ENCODE data around the gene RBM20. TPM values are rescaled to one million over a fixed set of nuclear protein-coding genes. Genes with fewer than 3 reads are reported as not detected.

RBM20 gene
- total and polyA plus RNA-seq, 2 of the 4 experiments (the other 2 are of a cell fraction): under 0.01 to 0.15 TPM

DNA sequence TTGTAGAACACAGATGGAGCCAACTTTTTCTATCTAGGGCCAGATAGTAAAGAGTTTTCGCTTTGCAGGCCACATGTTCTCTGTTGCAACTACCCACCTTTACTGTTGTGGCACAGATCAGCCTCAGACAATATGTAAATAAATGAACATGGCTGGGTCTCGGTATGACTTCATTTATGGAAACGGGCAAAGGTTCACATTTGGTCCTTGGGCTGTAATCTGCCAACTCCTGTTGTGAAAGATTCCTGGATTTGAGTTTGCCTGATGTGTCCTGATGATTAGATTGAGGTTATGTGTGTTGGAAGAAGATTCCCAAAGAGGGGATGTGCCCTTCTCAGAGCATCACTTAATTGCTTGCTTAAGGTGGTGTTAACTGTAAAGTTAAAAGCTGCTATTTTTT, 38.2 kb downstream of the RBM20 start:
- no peak overlapping the region for H2BK20ac ChIP-seq (ENCODE audit: low read depth, low read length)
- H4K5ac ChIP-seq (ENCODE audit: low read depth, low read length): no peak overlapping the region
- H3K56ac ChIP-seq (ENCODE audit: extremely low read depth, insufficient read depth, low read length): no peak overlapping the region
- in situ Hi-C loops (cut with MboI; ENCODE audit: low sequenced_read_pairs): no loop called here
- H3K27me3 ChIP-seq (ENCODE audit: control insufficient read depth, insufficient read depth, low read length): peaks cover 2% of the 10 kb centered on the region; the same call in 1 of the 2 replicates
- dilution Hi-C loops (cut with HindIII; ENCODE audit: low sequenced_read_pairs, unreplicated experiment): no loop called here
- no peak for ATAC-seq (ENCODE audit: low read depth)
- ChIA-PET POLR2A (ENCODE audit: unreplicated experiment) (no interaction called here), CTCF (interaction anchor here (2.2 kb wide), 1 partner anchor 10 kb away, joined by 18 read pairs; no protein-coding TSS in a partner anchor)
- no peak overlapping the region for H3K4me2 ChIP-seq (ENCODE audit: low read depth, low read length)
- no peaks in the 10 kb centered on the region for H4K20me1 ChIP-seq (ENCODE audit: insufficient read depth, low read length)
- H3K9ac ChIP-seq (ENCODE audit: low read depth, low read length): no peak overlapping the region
- H3K4me1 ChIP-seq (ENCODE audit: control insufficient read depth, insufficient read depth, low read length): peaks cover 13% of the 10 kb centered on the region
- H3K9me3 ChIP-seq (ENCODE audit: control insufficient read depth, insufficient read depth, low read length): no peaks in the 10 kb centered on the region
- WGBS, 2 experiments (ENCODE audit: extremely low coverage in 2 of 2, insufficient read length in 1 of 2): no CpG with 5 or more reads among the region's 3 CpGs
- H3K36me3 ChIP-seq (ENCODE audit: control insufficient read depth, insufficient read depth, low read length): no peaks in the 10 kb centered on the region
- TF ChIP-seq BHLHE40 (IDR thresholded peaks at IDR 0.05; ENCODE audit: low read depth, low read length) (no peak), NFE2L2 (IDR thresholded peaks at IDR 0.05; ENCODE audit: low read depth, low read length) (no peak), POLR2A (IDR thresholded peaks at IDR 0.05; ENCODE audit: low read depth, low read length) (no peak), CHD1 (IDR thresholded peaks at IDR 0.05; ENCODE audit: low read depth, low read length) (no peak), MAZ (IDR thresholded peaks at IDR 0.05; ENCODE audit: borderline replicate concordance, low read depth, low read length) (no peak), RFX5 (IDR thresholded peaks at IDR 0.05; ENCODE audit: low read depth, low read length) (no peak), SMC3 (IDR thresholded peaks at IDR 0.05; ENCODE audit: low read depth, low read length) (no peak), RCOR1 (IDR thresholded peaks at IDR 0.05; ENCODE audit: insufficient replicate concordance, low read length) (no peak), CEBPB (IDR thresholded peaks at IDR 0.05; ENCODE audit: low read depth, low read length) (no peak), FOS (IDR thresholded peaks at IDR 0.05; ENCODE audit: low read depth, low read length) (no peak), MXI1 (IDR thresholded peaks at IDR 0.05; ENCODE audit: borderline replicate concordance, low read depth, low read length) (no peak)
- TF ChIP-seq, protein P1, sequence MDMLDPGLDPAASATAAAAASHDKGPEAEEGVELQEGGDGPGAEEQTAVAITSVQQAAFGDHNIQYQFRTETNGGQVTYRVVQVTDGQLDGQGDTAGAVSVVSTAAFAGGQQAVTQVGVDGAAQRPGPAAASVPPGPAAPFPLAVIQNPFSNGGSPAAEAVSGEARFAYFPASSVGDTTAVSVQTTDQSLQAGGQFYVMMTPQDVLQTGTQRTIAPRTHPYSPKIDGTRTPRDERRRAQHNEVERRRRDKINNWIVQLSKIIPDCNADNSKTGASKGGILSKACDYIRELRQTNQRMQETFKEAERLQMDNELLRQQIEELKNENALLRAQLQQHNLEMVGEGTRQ (IDR thresholded peaks at IDR 0.05; ENCODE audit: low read depth, low read length): no peak
- TF ChIP-seq, protein P2, sequence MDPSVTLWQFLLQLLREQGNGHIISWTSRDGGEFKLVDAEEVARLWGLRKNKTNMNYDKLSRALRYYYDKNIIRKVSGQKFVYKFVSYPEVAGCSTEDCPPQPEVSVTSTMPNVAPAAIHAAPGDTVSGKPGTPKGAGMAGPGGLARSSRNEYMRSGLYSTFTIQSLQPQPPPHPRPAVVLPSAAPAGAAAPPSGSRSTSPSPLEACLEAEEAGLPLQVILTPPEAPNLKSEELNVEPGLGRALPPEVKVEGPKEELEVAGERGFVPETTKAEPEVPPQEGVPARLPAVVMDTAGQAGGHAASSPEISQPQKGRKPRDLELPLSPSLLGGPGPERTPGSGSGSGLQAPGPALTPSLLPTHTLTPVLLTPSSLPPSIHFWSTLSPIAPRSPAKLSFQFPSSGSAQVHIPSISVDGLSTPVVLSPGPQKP (IDR thresholded peaks at IDR 0.05; ENCODE audit: borderline replicate concordance, low read depth, low read length): no peak
- TF ChIP-seq, protein P3, sequence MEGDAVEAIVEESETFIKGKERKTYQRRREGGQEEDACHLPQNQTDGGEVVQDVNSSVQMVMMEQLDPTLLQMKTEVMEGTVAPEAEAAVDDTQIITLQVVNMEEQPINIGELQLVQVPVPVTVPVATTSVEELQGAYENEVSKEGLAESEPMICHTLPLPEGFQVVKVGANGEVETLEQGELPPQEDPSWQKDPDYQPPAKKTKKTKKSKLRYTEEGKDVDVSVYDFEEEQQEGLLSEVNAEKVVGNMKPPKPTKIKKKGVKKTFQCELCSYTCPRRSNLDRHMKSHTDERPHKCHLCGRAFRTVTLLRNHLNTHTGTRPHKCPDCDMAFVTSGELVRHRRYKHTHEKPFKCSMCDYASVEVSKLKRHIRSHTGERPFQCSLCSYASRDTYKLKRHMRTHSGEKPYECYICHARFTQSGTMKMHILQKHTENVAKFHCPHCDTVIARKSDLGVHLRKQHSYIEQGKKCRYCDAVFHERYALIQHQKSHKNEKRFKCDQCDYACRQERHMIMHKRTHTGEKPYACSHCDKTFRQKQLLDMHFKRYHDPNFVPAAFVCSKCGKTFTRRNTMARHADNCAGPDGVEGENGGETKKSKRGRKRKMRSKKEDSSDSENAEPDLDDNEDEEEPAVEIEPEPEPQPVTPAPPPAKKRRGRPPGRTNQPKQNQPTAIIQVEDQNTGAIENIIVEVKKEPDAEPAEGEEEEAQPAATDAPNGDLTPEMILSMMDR (conservative IDR thresholded peaks at IDR 0.05; ENCODE audit: low read depth, low read length): no peak
- no peaks in the 10 kb centered on the region for H3K79me1 ChIP-seq (ENCODE audit: low read depth in 1 of 2, low read length in 2 of 2)
- no peak overlapping the region for H3K4me3 ChIP-seq (ENCODE audit: insufficient read depth, low read depth, low read length)
- no TSS peak for BruUV-seq (replicated peaks)
- intact Hi-C loops (cut with micrococcal nuclease): loop anchor here (5.0 kb wide), 1 partner anchor 40 kb away; the partner anchor contains the start of gene RBM20
- no peak overlapping the region for H3K23ac ChIP-seq (ENCODE audit: low read depth, low read length)
- H3K18ac ChIP-seq (ENCODE audit: low read depth, low read length): no peak overlapping the region
- no peak overlapping the region for H2AK5ac ChIP-seq (ENCODE audit: low read depth, low read length)
- no peak overlapping the region for H2AK9ac ChIP-seq (replicated peaks; ENCODE audit: low read depth, low read length, poor library complexity)
- H3K4ac ChIP-seq (ENCODE audit: low read depth, low read length): no peak overlapping the region
- H4K91ac ChIP-seq (ENCODE audit: insufficient read depth, low read depth, low read length): no peak overlapping the region
- H3K14ac ChIP-seq (replicated peaks; ENCODE audit: low read depth, low read length): no peak overlapping the region
- H3K9me1 ChIP-seq (ENCODE audit: insufficient read depth, low read length): 0 out of 2 replicates have a peak, but pooled peaks cover 8% of the 10 kb centered on the region
- H4K8ac ChIP-seq (ENCODE audit: low read depth in 2 of 2, low read length in 2 of 2): no peak overlapping the region
- no peak overlapping the region for H2AFZ ChIP-seq (replicated peaks; ENCODE audit: low read length, poor library complexity)
- H2BK15ac ChIP-seq (ENCODE audit: low read depth, low read length): no peak overlapping the region
- no peak for DNase-seq
- no peak overlapping the region for H2BK120ac ChIP-seq (ENCODE audit: low read depth, low read length)
- no peak overlapping the region for H3K27ac ChIP-seq (ENCODE audit: insufficient read depth, low read length)
- no peak overlapping the region for H2BK5ac ChIP-seq (ENCODE audit: low read depth, low read length, poor library complexity, severe bottlenecking)
